Naive thymus-derived CD4-positive, alpha-beta T cell (primary cell): ENCODE measurements around the gene TBC1D16. TPM values are rescaled to one million over a fixed set of nuclear protein-coding genes. Genes with fewer than 3 reads are reported as not detected.

ENCODE experiments used
- ATAC-seq: fragments of 150-1000 bp; cut with Tn5 transposase; 2 replicates; pipeline ENCODE4 v1.10.0; 2021; ENCODE audit warnings: mild to moderate bottlenecking, moderate library complexity
- CTCF ChIA-PET: fragments of 350-600 bp; sonication (Branson Sonifier 250); formaldehyde crosslinking; loops from one replicate; lab custom pipeline; 2021; ENCODE audit warnings: antibody characterized with exemption; lab: Charles Lee
- POLR2A ChIA-PET: fragments of 350-600 bp; sonication (Branson Sonifier 250); formaldehyde crosslinking; loops from one replicate; lab custom pipeline; 2021; ENCODE audit warnings: antibody characterized with exemption, inconsistent platforms; lab: Charles Lee
- DNase-seq, 9 donors: peaks; one replicate each; pipeline versions ENCODE4 v3.0.0 to v3.0.0-alpha.2; 2020 to 2022; ENCODE audit warnings: mixed read lengths in 1 of 9
- H3K27ac ChIP-seq: one replicate; pipeline ENCODE4 v1.7.0; 2013; ENCODE audit warnings: mild to moderate bottlenecking, low read depth, low read length, moderate library complexity
- H3K27me3 ChIP-seq, 2 donors: one replicate each; pipeline ENCODE4 v1.7.0; 2013; ENCODE audit warnings: low read length in 2 of 2, mild to moderate bottlenecking in 2 of 2, moderate library complexity in 2 of 2; ENCODE audit not compliant: control insufficient read depth in 2 of 2, insufficient read depth in 2 of 2
- H3K36me3 ChIP-seq, 3 experiments: 1 replicate in 2 of 3; 2 replicates in 1 of 3; pipeline ENCODE4 v1.7.0; 2013; ENCODE audit warnings: low read length in 3 of 3, mild to moderate bottlenecking in 3 of 3, moderate library complexity in 1 of 3; ENCODE audit not compliant: insufficient read depth in 3 of 3, control insufficient read depth in 2 of 3
- H3K4me1 ChIP-seq, 2 donors: one replicate each; pipeline ENCODE4 v1.7.0; 2013; ENCODE audit warnings: low read length in 2 of 2, mild to moderate bottlenecking in 2 of 2, moderate library complexity in 1 of 2; ENCODE audit not compliant: control insufficient read depth in 2 of 2, insufficient read depth in 2 of 2
- H3K4me3 ChIP-seq: 2 replicates; pipeline ENCODE4 v1.7.0; 2013; ENCODE audit warnings: mild to moderate bottlenecking, low read length
- H3K9me3 ChIP-seq, 3 experiments: 1 replicate in 2 of 3; 2 replicates in 1 of 3; pipeline ENCODE4 v1.7.0; 2013; ENCODE audit warnings: low read length in 3 of 3; ENCODE audit not compliant: control insufficient read depth in 2 of 3
- H3K27ac Mint-ChIP-seq, 9 donors: one replicate each; pipeline ENCODE4 v1.8.0; 2020 to 2022; ENCODE audit warnings: mixed read lengths in 9 of 9, mild to moderate bottlenecking in 8 of 9, moderate library complexity in 5 of 9, inconsistent platforms in 2 of 9
- H3K27me3 Mint-ChIP-seq, 5 donors: one replicate each; pipeline ENCODE4 v1.8.0; 2021 to 2022; ENCODE audit warnings: mixed read lengths in 5 of 5, mild to moderate bottlenecking in 1 of 5
- H3K36me3 Mint-ChIP-seq, 5 donors: one replicate each; pipeline ENCODE4 v1.8.0; 2020 to 2022; ENCODE audit warnings: mixed read lengths in 5 of 5, mild to moderate bottlenecking in 3 of 5, inconsistent platforms in 1 of 5
- H3K4me1 Mint-ChIP-seq, 7 donors: one replicate each; pipeline ENCODE4 v1.8.0; 2020 to 2022; ENCODE audit warnings: mixed read lengths in 7 of 7, mild to moderate bottlenecking in 3 of 7, inconsistent platforms in 1 of 7
- H3K4me3 Mint-ChIP-seq, 10 donors: one replicate each; pipeline ENCODE4 v1.8.0; 2020 to 2022; ENCODE audit warnings: mild to moderate bottlenecking in 10 of 10, mixed read lengths in 10 of 10, moderate library complexity in 6 of 10, inconsistent platforms in 2 of 10
- H3K9me3 Mint-ChIP-seq, 11 donors: one replicate each; pipeline ENCODE4 v1.8.0; 2020 to 2022; ENCODE audit warnings: mixed read lengths in 11 of 11, mild to moderate bottlenecking in 4 of 11, inconsistent platforms in 1 of 11, moderate library complexity in 1 of 11
- intact Hi-C, 2 donors: fragments of 100-400 bp; cut with micrococcal nuclease; formaldehyde crosslinking; loops; one replicate each; pipeline ENCODE4 v1.15.1; 2023
- polyA plus RNA-seq, 2 donors: library from polyadenylated mRNA; unstranded; fragments of 300-500 nt; fragmentation: Illumina TruSeq; gene quantifications; one replicate each; pipeline ENCODE4 v1.2.3, GENCODE V29; 2021
- total RNA-seq, 6 experiments: library from RNA in 5 of 6; stranded (reverse) in 5 of 6; gene quantifications; 1 replicate in 5 of 6; 2 replicates in 1 of 6; pipeline ENCODE4 v1.2.3 and lab custom pipeline; 2021 to 2026

Gene TBC1D16
- total and polyA plus RNA-seq, 7 experiments from 2014 or later = 0.44 to 2.5 (median 1.2) TPM

GRCh38 chr17:79940459-79941087 lies 95.1 kb downstream of the TBC1D16 start:
- POLR2A ChIA-PET = no interaction called here
- Histone ChIP-seq H3K9me3 (no peaks in the 10 kb centered on the region), H3K27me3 (no peaks in the 10 kb centered on the region), H3K36me3 (no peaks in the 10 kb centered on the region), H3K27ac (no peak overlapping the region), H3K4me3 (no peak overlapping the region), H3K4me1 (peaks cover 5 to 28% of the 10 kb centered on the region in 2 donors)
- H3K36me3 Mint-ChIP-seq = peaks cover 0 to 5% (median 0%) of the 10 kb centered on the region in 5 donors
- H3K27me3 Mint-ChIP-seq = peaks cover 0 to 11% (median 4%) of the 10 kb centered on the region in 5 donors
- peak overlapping the region in 2 of 9 donors; percentile 33 to 67 for H3K27ac Mint-ChIP-seq
- CTCF ChIA-PET = no interaction called here
- H3K4me1 Mint-ChIP-seq = peaks cover 6 to 32% (median 12%) of the 10 kb centered on the region in 7 donors
- no peak overlapping the region for H3K4me3 Mint-ChIP-seq
- intact Hi-C loops = no loop called here
- DNase-seq (no peak), ATAC-seq (no peak)
- no peaks in the 10 kb centered on the region for H3K9me3 Mint-ChIP-seq

- Histone ChIP-seq H3K36me3 (no peaks in the 10 kb centered on the region), H3K27ac (no peak overlapping the region), H3K4me1 (peaks cover 5 to 28% of the 10 kb centered on the region in 2 donors), H3K27me3 (no peaks in the 10 kb centered on the region), H3K9me3 (no peaks in the 10 kb centered on the region), H3K4me3 (no peak overlapping the region)
- H3K4me3 Mint-ChIP-seq = no peak overlapping the region
- intact Hi-C loops = no loop called here
- H3K27ac Mint-ChIP-seq = peak overlapping the region in 3 of 9 donors; percentile 33 to 67 (median 38)
- peaks cover 0 to 11% (median 4%) of the 10 kb centered on the region in 5 donors for H3K27me3 Mint-ChIP-seq
- ChIA-PET POLR2A (no interaction called here), CTCF (no interaction called here)
- H3K4me1 Mint-ChIP-seq = peaks cover 6 to 34% (median 12%) of the 10 kb centered on the region in 7 donors
- peaks cover 0 to 5% (median 0%) of the 10 kb centered on the region in 5 donors for H3K36me3 Mint-ChIP-seq
- no peak for DNase-seq
- no peak for ATAC-seq
- H3K9me3 Mint-ChIP-seq = no peaks in the 10 kb centered on the region
These were observed 95.8 kb downstream of the TBC1D16 start for GRCh38 chr17:79939755-79940458.

- no peaks in the 10 kb centered on the region for H3K36me3 ChIP-seq
- H3K4me1 ChIP-seq = peaks cover 5 to 28% of the 10 kb centered on the region in 2 donors
- peak overlapping the region in 1 of 9 donors; percentile 6 for H3K27ac Mint-ChIP-seq
- DNase-seq (no peak), ATAC-seq (no peak)
- POLR2A ChIA-PET = no interaction called here
- no peak overlapping the region for H3K4me3 Mint-ChIP-seq
- CTCF ChIA-PET = no interaction called here
- no peaks in the 10 kb centered on the region for H3K9me3 ChIP-seq
- H3K27me3 ChIP-seq = no peaks in the 10 kb centered on the region
- no peaks in the 10 kb centered on the region for H3K9me3 Mint-ChIP-seq
- H3K36me3 Mint-ChIP-seq = peaks cover 0 to 5% (median 0%) of the 10 kb centered on the region in 5 donors
- H3K4me3 ChIP-seq = no peak overlapping the region
- H3K27me3 Mint-ChIP-seq = peaks cover 0 to 14% (median 4%) of the 10 kb centered on the region in 5 donors
- H3K27ac ChIP-seq = no peak overlapping the region
- intact Hi-C loops = no loop called here
- peaks cover 6 to 36% (median 12%) of the 10 kb centered on the region in 7 donors for H3K4me1 Mint-ChIP-seq
These were observed 96.6 kb downstream of the TBC1D16 start for GRCh38 chr17:79939094-79939435.

GRCh38 chr17:79938336-79939093 lies 97.2 kb downstream of the TBC1D16 start:
- Mint-ChIP-seq H3K36me3 (peaks cover 0 to 5% (median 0%) of the 10 kb centered on the region in 5 donors), H3K27me3 (peaks cover 0 to 19% (median 6%) of the 10 kb centered on the region in 5 donors), H3K4me1 (peaks cover 6 to 41% (median 14%) of the 10 kb centered on the region in 7 donors), H3K4me3 (no peak overlapping the region), H3K27ac (peak overlapping the region in 1 of 9 donors; percentile 6), H3K9me3 (no peaks in the 10 kb centered on the region)
- Histone ChIP-seq H3K36me3 (no peaks in the 10 kb centered on the region), H3K9me3 (no peaks in the 10 kb centered on the region), H3K4me1 (peaks cover 5 to 31% of the 10 kb centered on the region in 2 donors), H3K4me3 (no peak overlapping the region), H3K27me3 (no peaks in the 10 kb centered on the region), H3K27ac (no peak overlapping the region)
- ATAC-seq (no peak), DNase-seq (no peak)
- ChIA-PET CTCF (no interaction called here), POLR2A (no interaction called here)
- intact Hi-C loops = no loop called here

GRCh38 chr17:79937391-79938335 lies 98.0 kb downstream of the TBC1D16 start:
- Mint-ChIP-seq H3K4me3 (peak overlapping the region in 5 of 10 donors; percentile 27 to 72 (median 65)), H3K36me3 (peaks cover 0 to 5% (median 0%) of the 10 kb centered on the region in 5 donors), H3K27me3 (peaks cover 0 to 28% (median 13%) of the 10 kb centered on the region in 5 donors), H3K27ac (peak overlapping the region in 5 of 9 donors; percentile 59 to 83 (median 72)), H3K4me1 (peaks cover 1 to 40% (median 12%) of the 10 kb centered on the region in 7 donors), H3K9me3 (no peaks in the 10 kb centered on the region)
- Histone ChIP-seq H3K9me3 (no peaks in the 10 kb centered on the region), H3K4me3 (peak overlapping the region; percentile 2), H3K27me3 (no peaks in the 10 kb centered on the region), H3K36me3 (no peaks in the 10 kb centered on the region), H3K4me1 (peaks cover 5 to 27% of the 10 kb centered on the region in 2 donors), H3K27ac (no peak overlapping the region)
- intact Hi-C loops = no loop called here
- CTCF ChIA-PET = no interaction called here
- POLR2A ChIA-PET = no interaction called here
- DNase-seq = no peak
- no peak for ATAC-seq
